ENCODE results near the gene PSG1.
"Not testable (repeated sequence)": the region's sequence is repeated elsewhere in the genome, so short reads cannot be mapped to it uniquely, and the experiment has no call there.

Gene PSG1

GRCh38 chr19:42879613-42880012, at the start of gene PSG1:
Gene PSG1 (minus strand): TSS chr19:42879713. CDS start chr19:42879581, 132 bp downstream.
- DNase-seq (ENCODE audit: extremely low spot score) = no peak
- ChIA-PET CTCF (no interaction called here), POLR2A (no interaction called here)
- TF ChIP-seq FOXM1 (IDR thresholded peaks at IDR 0.05; ENCODE audit: borderline replicate concordance) (no peak), SP1 (IDR thresholded peaks at IDR 0.05) (no peak), PKNOX1 (IDR thresholded peaks at IDR 0.05) (no peak), HDGF (IDR thresholded peaks at IDR 0.05; ENCODE audit: borderline replicate concordance) (no peak)

GRCh38 chr19:42928896-42929295, 49.4 kb upstream of the PSG1 start:
- CTCF ChIA-PET = no interaction called here
- TF ChIP-seq CTBP1 (IDR thresholded peaks at IDR 0.05; ENCODE audit: borderline replicate concordance) (no peak), LEF1 (IDR thresholded peaks at IDR 0.05; ENCODE audit: borderline replicate concordance) (no peak), SUZ12 (IDR thresholded peaks at IDR 0.05) (no peak), SP1 (IDR thresholded peaks at IDR 0.05) (no peak), HDGF (IDR thresholded peaks at IDR 0.05; ENCODE audit: borderline replicate concordance) (no peak), FOXA1 (IDR thresholded peaks at IDR 0.05) (no peak), FOXM1 (IDR thresholded peaks at IDR 0.05; ENCODE audit: borderline replicate concordance) (no peak), FOXK2 (IDR thresholded peaks at IDR 0.05) (no peak), ARNT (IDR thresholded peaks at IDR 0.05) (no peak), L3MBTL2 (conservative IDR thresholded peaks at IDR 0.05) (no peak), PKNOX1 (IDR thresholded peaks at IDR 0.05) (no peak), NFRKB (IDR thresholded peaks at IDR 0.05) (no peak), TARDBP (IDR thresholded peaks at IDR 0.05) (no peak), ELF4 (IDR thresholded peaks at IDR 0.05) (no peak), ZNF384 (IDR thresholded peaks at IDR 0.05) (no peak), BHLHE40 (IDR thresholded peaks at IDR 0.05; ENCODE audit: borderline replicate concordance) (no peak)
- POLR2A ChIA-PET = no interaction called here
- no peak for DNase-seq (ENCODE audit: extremely low spot score)

- ChIA-PET CTCF (no interaction called here), POLR2A (no interaction called here)
- DNase-seq (ENCODE audit: extremely low spot score) = no peak
- TF ChIP-seq FOXM1 (IDR thresholded peaks at IDR 0.05; ENCODE audit: borderline replicate concordance) (no peak), ARNT (IDR thresholded peaks at IDR 0.05) (no peak), TARDBP (IDR thresholded peaks at IDR 0.05) (no peak)
Observed at GRCh38 chr19:42926781-42927180, 47.3 kb upstream of the PSG1 start.

GRCh38 chr19:42923106-42923505, 43.6 kb upstream of the PSG1 start:
- CTCF ChIA-PET = interaction anchor here (1.0 kb wide), 1 partner anchor 17 kb away, joined by 3 read pairs; no protein-coding TSS in a partner anchor
- peak; percentile 12 for DNase-seq (ENCODE audit: extremely low spot score)
- POLR2A ChIA-PET = not testable (repeated sequence)

- CTCF ChIA-PET; POLR2A ChIA-PET; DNase-seq (ENCODE audit: extremely low spot score): not testable (repeated sequence)
Observed at GRCh38 chr19:42920971-42921370, 41.5 kb upstream of the PSG1 start.

- TF ChIP-seq FOXA1 (IDR thresholded peaks at IDR 0.05) = no peak
- no peak for TF ChIP-seq HDGF (IDR thresholded peaks at IDR 0.05; ENCODE audit: borderline replicate concordance)
- TF ChIP-seq LEF1 (IDR thresholded peaks at IDR 0.05; ENCODE audit: borderline replicate concordance) = no peak
- no peak for TF ChIP-seq TARDBP (IDR thresholded peaks at IDR 0.05)
- no peak for TF ChIP-seq ARNT (IDR thresholded peaks at IDR 0.05)
- no peak for TF ChIP-seq ZNF384 (IDR thresholded peaks at IDR 0.05)
- no peak for TF ChIP-seq PKNOX1 (IDR thresholded peaks at IDR 0.05)
- no peak for TF ChIP-seq SUZ12 (IDR thresholded peaks at IDR 0.05)
- no peak for TF ChIP-seq FOXK2 (IDR thresholded peaks at IDR 0.05)
- TF ChIP-seq CTBP1 (IDR thresholded peaks at IDR 0.05; ENCODE audit: borderline replicate concordance) = no peak
- TF ChIP-seq ELF4 (IDR thresholded peaks at IDR 0.05) = no peak
- TF ChIP-seq BHLHE40 (IDR thresholded peaks at IDR 0.05; ENCODE audit: borderline replicate concordance) = no peak
- no peak for TF ChIP-seq NFRKB (IDR thresholded peaks at IDR 0.05)
- TF ChIP-seq FOXM1 (IDR thresholded peaks at IDR 0.05; ENCODE audit: borderline replicate concordance) = no peak
- no peak for TF ChIP-seq SP1 (IDR thresholded peaks at IDR 0.05)
- TF ChIP-seq L3MBTL2 (conservative IDR thresholded peaks at IDR 0.05) = no peak
- CTCF ChIA-PET = no interaction called here
- POLR2A ChIA-PET = no interaction called here
- DNase-seq (ENCODE audit: extremely low spot score) = no peak
Observed at GRCh38 chr19:42919757-42920079, 40.2 kb upstream of the PSG1 start.

- POLR2A ChIA-PET; DNase-seq (ENCODE audit: extremely low spot score): not testable (repeated sequence)
- CTCF ChIA-PET = interaction anchor here (0.7 kb wide), 1 partner anchor 14 kb away, joined by 3 read pairs; no protein-coding TSS in a partner anchor
Observed at GRCh38 chr19:42919070-42919756, 39.7 kb upstream of the PSG1 start.

GRCh38 chr19:42918377-42919069, 39.0 kb upstream of the PSG1 start:
- POLR2A ChIA-PET; DNase-seq (ENCODE audit: extremely low spot score): not testable (repeated sequence)
- CTCF ChIA-PET = interaction anchor here (0.7 kb wide), 1 partner anchor 13 kb away, joined by 3 read pairs; no protein-coding TSS in a partner anchor

- DNase-seq (ENCODE audit: extremely low spot score); CTCF ChIA-PET; POLR2A ChIA-PET: not testable (repeated sequence)
Observed at GRCh38 chr19:42917634-42918033, 38.1 kb upstream of the PSG1 start, which contains the start of gene PSG6. Gene PSG6 (minus strand): TSS chr19:42917894. CDS start chr19:42917792, 102 bp downstream.

- CTCF ChIA-PET; DNase-seq (ENCODE audit: extremely low spot score); POLR2A ChIA-PET: not testable (repeated sequence)
Observed at GRCh38 chr19:42916931-42917330, 37.4 kb upstream of the PSG1 start.

GRCh38 chr19:42913516-42913915, 34.0 kb upstream of the PSG1 start:
- CTCF ChIA-PET = interaction anchor here (0.9 kb wide), 1 partner anchor 28 kb away, joined by 4 read pairs; no protein-coding TSS in a partner anchor
- POLR2A ChIA-PET; DNase-seq (ENCODE audit: extremely low spot score): not testable (repeated sequence)

GRCh38 chr19:42912941-42913340, 33.4 kb upstream of the PSG1 start:
- POLR2A ChIA-PET; DNase-seq (ENCODE audit: extremely low spot score): not testable (repeated sequence)
- CTCF ChIA-PET = interaction anchor here (0.9 kb wide), 1 partner anchor 28 kb away, joined by 4 read pairs; no protein-coding TSS in a partner anchor
